Measurements from ENCODE around the gene DAB2IP. TPM values are rescaled to one million over a fixed set of nuclear protein-coding genes. Genes with fewer than 3 reads are reported as not detected.
A peak's percentile ranks its signal among the peaks of the same experiment; 100 is the strongest.

Gene DAB2IP
- polyA plus RNA-seq (2013) = 0.30 TPM

GRCh38 chr9:121651295-121652020 is at the start of gene DAB2IP:
DAB2IP (plus strand) TSS chr9:121651634; CDS start chr9:121651776, 142 bp downstream.
- H3K36me3 ChIP-seq (ENCODE audit: control insufficient read depth in 4 of 4, insufficient read depth in 4 of 4, low read length in 3 of 4) = no peaks in the 10 kb centered on the region
- H3K9me3 ChIP-seq (ENCODE audit: control extremely low read depth in 1 of 5, control insufficient read depth in 4 of 5, insufficient read depth in 2 of 5, low read depth in 1 of 5, low read length in 4 of 5) = no peaks in the 10 kb centered on the region
- under 1% methylated on average over 64 of the region's 79 CpGs for WGBS (ENCODE audit: insufficient coverage)
- H3K27me3 ChIP-seq (replicated peaks in 2 of 5; ENCODE audit: control insufficient read depth in 4 of 5, insufficient read depth in 5 of 5, low read length in 4 of 5) = peaks cover 0 to 49% (median 12%) of the 10 kb centered on the region in 5 experiments
- H3K4me1 ChIP-seq (ENCODE audit: control extremely low read depth in 1 of 4, control insufficient read depth in 4 of 4, insufficient read depth in 4 of 4, low read length in 3 of 4) = peaks cover 2 to 44% (median 39%) of the 10 kb centered on the region in 4 experiments
- ChIA-PET CTCF (interaction anchor here (1.0 to 1.9 kb wide), 4 partner anchors 29 to 33 kb away, joined by 4 to 7 read pairs (median 6); no protein-coding TSS in a partner anchor), POLR2A (no interaction called here)
- H3K4me3 ChIP-seq (ENCODE audit: control insufficient read depth in 1 of 7, extremely low read depth in 1 of 7, insufficient read depth in 4 of 7, low read depth in 2 of 7, low read length in 6 of 7) = peak within 1 kb of the TSS; percentile 5 to 74 (median 69)
- peak in 2 of 3 donors; percentile 44 to 58 for DNase-seq
- no peak within 1 kb of the TSS for H3K27ac ChIP-seq (ENCODE audit: insufficient read depth in 1 of 2, low read depth in 1 of 2, low read length in 2 of 2, poor library complexity in 1 of 2, severe bottlenecking in 2 of 2)

DNA sequence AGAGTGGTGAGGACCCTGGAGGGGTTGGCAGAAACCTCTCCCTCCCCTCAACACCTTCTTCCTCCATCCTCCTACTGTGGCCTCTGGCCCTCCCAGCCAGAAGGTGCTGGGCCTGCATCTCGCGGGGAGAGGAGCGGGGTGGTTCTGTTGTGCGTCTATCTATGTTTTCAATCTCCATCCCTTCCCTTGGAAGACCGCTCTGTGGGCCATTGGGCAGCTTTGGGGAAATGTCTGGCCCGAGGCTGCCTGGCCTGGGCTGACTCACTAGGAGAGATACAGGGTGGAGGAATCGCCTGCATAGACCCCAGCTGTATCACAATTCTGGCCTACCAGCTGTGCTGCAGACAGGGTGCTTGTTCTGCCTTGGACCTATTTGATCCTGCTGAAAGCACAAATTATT is 48.4 kb upstream of the DAB2IP start:
- ChIA-PET POLR2A (no interaction called here), CTCF (no interaction called here)
- H3K27ac ChIP-seq (ENCODE audit: insufficient read depth in 1 of 2, low read depth in 1 of 2, low read length in 2 of 2, poor library complexity in 1 of 2, severe bottlenecking in 2 of 2) = no peak overlapping the region
- no peaks in the 10 kb centered on the region for H3K36me3 ChIP-seq (ENCODE audit: control insufficient read depth in 4 of 4, insufficient read depth in 4 of 4, low read length in 3 of 4)
- peaks cover 4 to 49% (median 21%) of the 10 kb centered on the region in 5 experiments for H3K27me3 ChIP-seq (replicated peaks in 2 of 5; ENCODE audit: control insufficient read depth in 4 of 5, insufficient read depth in 5 of 5, low read length in 4 of 5)
- H3K4me3 ChIP-seq (ENCODE audit: control insufficient read depth in 1 of 7, extremely low read depth in 1 of 7, insufficient read depth in 4 of 7, low read depth in 2 of 7, low read length in 6 of 7) = no peak overlapping the region
- WGBS (ENCODE audit: insufficient coverage) = 97% methylated on average over 7 of the region's 7 CpGs
- H3K4me1 ChIP-seq (ENCODE audit: control extremely low read depth in 1 of 4, control insufficient read depth in 4 of 4, insufficient read depth in 4 of 4, low read length in 3 of 4) = peaks cover 0 to 49% (median 36%) of the 10 kb centered on the region in 4 experiments
- DNase-seq = no peak
- peaks cover 0 to 3% (median under 1%) of the 10 kb centered on the region in 5 experiments for H3K9me3 ChIP-seq (ENCODE audit: control extremely low read depth in 1 of 5, control insufficient read depth in 4 of 5, insufficient read depth in 2 of 5, low read depth in 1 of 5, low read length in 4 of 5)

DNA sequence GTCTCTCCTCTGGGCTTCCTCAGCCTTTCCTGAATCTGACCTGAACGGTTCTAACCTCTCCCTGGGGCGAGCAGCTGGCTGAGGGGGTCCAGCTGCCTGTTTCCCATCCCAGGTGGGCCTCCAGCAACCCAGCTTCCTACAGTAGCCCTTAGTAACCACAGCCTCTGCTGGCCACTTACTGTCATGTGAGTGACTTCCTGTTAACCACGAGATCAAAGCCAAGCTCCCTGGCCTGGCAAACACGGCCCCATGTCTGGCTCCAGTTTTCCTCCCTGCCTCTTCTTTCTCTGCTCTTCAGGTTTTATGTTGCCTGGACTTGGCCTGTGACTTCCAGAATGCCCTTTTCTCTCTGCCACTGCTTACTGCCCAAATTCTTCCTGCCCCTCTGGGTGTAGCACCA is 47.2 kb upstream of the DAB2IP start:
- no peak overlapping the region for H3K27ac ChIP-seq (ENCODE audit: insufficient read depth in 1 of 2, low read depth in 1 of 2, low read length in 2 of 2, poor library complexity in 1 of 2, severe bottlenecking in 2 of 2)
- no peak overlapping the region for H3K4me3 ChIP-seq (ENCODE audit: control insufficient read depth in 1 of 7, extremely low read depth in 1 of 7, insufficient read depth in 4 of 7, low read depth in 2 of 7, low read length in 6 of 7)
- peaks cover 4 to 39% (median 12%) of the 10 kb centered on the region in 5 experiments for H3K27me3 ChIP-seq (replicated peaks in 2 of 5; ENCODE audit: control insufficient read depth in 4 of 5, insufficient read depth in 5 of 5, low read length in 4 of 5)
- no peaks in the 10 kb centered on the region for H3K9me3 ChIP-seq (ENCODE audit: control extremely low read depth in 1 of 5, control insufficient read depth in 4 of 5, insufficient read depth in 2 of 5, low read depth in 1 of 5, low read length in 4 of 5)
- H3K36me3 ChIP-seq (ENCODE audit: control insufficient read depth in 4 of 4, insufficient read depth in 4 of 4, low read length in 3 of 4) = no peaks in the 10 kb centered on the region
- H3K4me1 ChIP-seq (ENCODE audit: control extremely low read depth in 1 of 4, control insufficient read depth in 4 of 4, insufficient read depth in 4 of 4, low read length in 3 of 4) = peaks cover 0 to 45% (median 27%) of the 10 kb centered on the region in 4 experiments
- 18% methylated on average over 4 of the region's 4 CpGs for WGBS (ENCODE audit: insufficient coverage)
- ChIA-PET POLR2A (no interaction called here), CTCF (interaction anchor here (0.9 kb wide), 1 partner anchor 14 kb away, joined by 4 read pairs; no protein-coding TSS in a partner anchor)
- DNase-seq = peak in 1 of 3 donors; percentile 60

- Histone ChIP-seq H3K36me3 (ENCODE audit: control insufficient read depth in 4 of 4, insufficient read depth in 4 of 4, low read length in 3 of 4) (no peaks in the 10 kb centered on the region), H3K4me1 (ENCODE audit: control extremely low read depth in 1 of 4, control insufficient read depth in 4 of 4, insufficient read depth in 4 of 4, low read length in 3 of 4) (peaks cover 0 to 41% (median 23%) of the 10 kb centered on the region in 4 experiments), H3K27me3 (replicated peaks in 2 of 5; ENCODE audit: control insufficient read depth in 4 of 5, insufficient read depth in 5 of 5, low read length in 4 of 5) (peaks cover 4 to 37% (median 13%) of the 10 kb centered on the region in 5 experiments), H3K4me3 (ENCODE audit: control insufficient read depth in 1 of 7, extremely low read depth in 1 of 7, insufficient read depth in 4 of 7, low read depth in 2 of 7, low read length in 6 of 7) (no peak overlapping the region), H3K27ac (ENCODE audit: insufficient read depth in 1 of 2, low read depth in 1 of 2, low read length in 2 of 2, poor library complexity in 1 of 2, severe bottlenecking in 2 of 2) (no peak overlapping the region), H3K9me3 (ENCODE audit: control extremely low read depth in 1 of 5, control insufficient read depth in 4 of 5, insufficient read depth in 2 of 5, low read depth in 1 of 5, low read length in 4 of 5) (no peaks in the 10 kb centered on the region)
- POLR2A ChIA-PET = no interaction called here
- 95% methylated on average over 4 of the region's 8 CpGs for WGBS (ENCODE audit: insufficient coverage)
- DNase-seq = no peak
- CTCF ChIA-PET = interaction anchor here (0.9 kb wide), 1 partner anchor 13 kb away, joined by 4 read pairs; no protein-coding TSS in a partner anchor
Observed at GRCh38 chr9:121604654-121605053, 46.8 kb upstream of the DAB2IP start.

GRCh38 chr9:121607434-121608167 is 43.8 kb upstream of the DAB2IP start:
- CTCF ChIA-PET = interaction anchor here (0.6 to 3.6 kb wide), 2 partner anchors 57 to 76 kb away, joined by 3 to 11 read pairs; no protein-coding TSS in a partner anchor

GRCh38 chr9:121608168-121608853 is 43.1 kb upstream of the DAB2IP start:
- WGBS (ENCODE audit: insufficient coverage) = 83% methylated on average over 9 of the region's 10 CpGs
- no peak overlapping the region for H3K4me3 ChIP-seq (ENCODE audit: control insufficient read depth in 1 of 7, extremely low read depth in 1 of 7, insufficient read depth in 4 of 7, low read depth in 2 of 7, low read length in 6 of 7)
- no peaks in the 10 kb centered on the region for H3K36me3 ChIP-seq (ENCODE audit: control insufficient read depth in 4 of 4, insufficient read depth in 4 of 4, low read length in 3 of 4)
- POLR2A ChIA-PET = no interaction called here
- no peaks in the 10 kb centered on the region for H3K9me3 ChIP-seq (ENCODE audit: control extremely low read depth in 1 of 5, control insufficient read depth in 4 of 5, insufficient read depth in 2 of 5, low read depth in 1 of 5, low read length in 4 of 5)
- H3K27me3 ChIP-seq (replicated peaks in 2 of 5; ENCODE audit: control insufficient read depth in 4 of 5, insufficient read depth in 5 of 5, low read length in 4 of 5) = peaks cover 0 to 16% (median 5%) of the 10 kb centered on the region in 5 experiments
- CTCF ChIA-PET = interaction anchor here (1.3 to 3.6 kb wide), 3 partner anchors 12 to 86 kb away, joined by 3 to 12 read pairs (median 11); no protein-coding TSS in a partner anchor
- H3K4me1 ChIP-seq (ENCODE audit: control extremely low read depth in 1 of 4, control insufficient read depth in 4 of 4, insufficient read depth in 4 of 4, low read length in 3 of 4) = peaks cover 0 to 32% (median 20%) of the 10 kb centered on the region in 4 experiments
- no peak overlapping the region for H3K27ac ChIP-seq (ENCODE audit: insufficient read depth in 1 of 2, low read depth in 1 of 2, low read length in 2 of 2, poor library complexity in 1 of 2, severe bottlenecking in 2 of 2)
- DNase-seq = no peak

More at GRCh38 chr9:121607434-121608167, 43.8 kb upstream of the DAB2IP start:
- H3K36me3 ChIP-seq (ENCODE audit: control insufficient read depth in 4 of 4, insufficient read depth in 4 of 4, low read length in 3 of 4) = no peaks in the 10 kb centered on the region
- peak in 1 of 3 donors; percentile 18 for DNase-seq
- WGBS (ENCODE audit: insufficient coverage) = 68% methylated on average over 7 of the region's 10 CpGs
- POLR2A ChIA-PET = no interaction called here
- H3K27ac ChIP-seq (ENCODE audit: insufficient read depth in 1 of 2, low read depth in 1 of 2, low read length in 2 of 2, poor library complexity in 1 of 2, severe bottlenecking in 2 of 2) = no peak overlapping the region
- H3K4me1 ChIP-seq (ENCODE audit: control extremely low read depth in 1 of 4, control insufficient read depth in 4 of 4, insufficient read depth in 4 of 4, low read length in 3 of 4) = peaks cover 0 to 28% (median 13%) of the 10 kb centered on the region in 4 experiments
- no peaks in the 10 kb centered on the region for H3K9me3 ChIP-seq (ENCODE audit: control extremely low read depth in 1 of 5, control insufficient read depth in 4 of 5, insufficient read depth in 2 of 5, low read depth in 1 of 5, low read length in 4 of 5)
- peaks cover 0 to 16% (median 5%) of the 10 kb centered on the region in 5 experiments for H3K27me3 ChIP-seq (replicated peaks in 2 of 5; ENCODE audit: control insufficient read depth in 4 of 5, insufficient read depth in 5 of 5, low read length in 4 of 5)
- H3K4me3 ChIP-seq (ENCODE audit: control insufficient read depth in 1 of 7, extremely low read depth in 1 of 7, insufficient read depth in 4 of 7, low read depth in 2 of 7, low read length in 6 of 7) = no peak overlapping the region
